Measurements from ENCODE around the gene APOL5. TPM values are rescaled to one million over a fixed set of nuclear protein-coding genes. Genes with fewer than 3 reads are reported as not detected.
A peak's percentile ranks its signal among the peaks of the same experiment; 100 is the strongest.
"Not testable (repeated sequence)": the region's sequence is repeated elsewhere in the genome, so short reads cannot be mapped to it uniquely, and the experiment has no call there.

APOL5 gene
- total RNA-seq, 5 donors from 2014 or later (not counting 1 experiment from before 2014, with no cell fraction given), result not detected

DNA sequence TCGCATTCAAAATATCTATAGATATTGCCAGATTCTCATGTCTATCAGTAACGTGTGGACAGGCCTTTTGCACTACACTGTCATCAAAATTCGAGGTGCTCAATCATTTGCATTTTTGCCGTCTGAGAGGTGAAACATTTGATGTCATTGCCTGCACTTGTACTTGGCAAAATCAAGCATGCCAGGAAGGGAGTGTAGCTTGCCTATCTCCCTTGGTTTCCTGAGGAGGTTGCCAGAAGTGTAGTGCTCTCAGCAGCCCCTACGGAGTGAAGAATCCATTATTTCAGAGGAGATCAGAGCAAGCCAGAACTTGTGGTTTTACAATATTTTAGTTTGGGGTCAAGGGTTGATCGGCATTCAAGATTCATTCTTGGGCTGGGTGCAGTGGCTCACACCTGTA lies 30.2 kb upstream of the APOL5 start:
- ChIA-PET POLR2A (no interaction called here), CTCF (no interaction called here)
- WGBS (ENCODE audit: insufficient coverage), result 70% methylated on average over 4 of the region's 6 CpGs
- no peaks in the 10 kb centered on the region for H3K4me1 ChIP-seq (ENCODE audit: control insufficient read depth in 1 of 2, extremely low read depth in 1 of 2, insufficient read depth in 2 of 2, low read length in 2 of 2)
- no peaks in the 10 kb centered on the region for H3K9me3 ChIP-seq
- Mint-ChIP-seq H3K9me3 (peaks cover 0 to 4% (median 0%) of the 10 kb centered on the region in 3 donors), H3K27me3 (no peaks in the 10 kb centered on the region), H3K27ac (no peak overlapping the region), H3K4me3 (no peak overlapping the region), H3K36me3 (no peaks in the 10 kb centered on the region), H3K4me1 (peaks cover 0 to 7% (median 1%) of the 10 kb centered on the region in 3 donors)
- H3K4me3 ChIP-seq (ENCODE audit: control insufficient read depth in 1 of 2, extremely low read depth in 1 of 2, low read length in 1 of 2), result no peak overlapping the region
- H3K36me3 ChIP-seq (ENCODE audit: control insufficient read depth in 2 of 2, extremely low read depth in 1 of 2, insufficient read depth in 1 of 2, low read length in 1 of 2), result no peaks in the 10 kb centered on the region
- no peak for DNase-seq
- H3K27me3 ChIP-seq (replicated peaks in 1 of 2; ENCODE audit: control insufficient read depth in 2 of 2, extremely low read depth in 1 of 2, insufficient read depth in 2 of 2, low read length in 1 of 2), result no peaks in the 10 kb centered on the region
- ATAC-seq (replicated peaks in 1 of 4), result no peak
- no peak overlapping the region for H3K27ac ChIP-seq (ENCODE audit: low read length)

DNA sequence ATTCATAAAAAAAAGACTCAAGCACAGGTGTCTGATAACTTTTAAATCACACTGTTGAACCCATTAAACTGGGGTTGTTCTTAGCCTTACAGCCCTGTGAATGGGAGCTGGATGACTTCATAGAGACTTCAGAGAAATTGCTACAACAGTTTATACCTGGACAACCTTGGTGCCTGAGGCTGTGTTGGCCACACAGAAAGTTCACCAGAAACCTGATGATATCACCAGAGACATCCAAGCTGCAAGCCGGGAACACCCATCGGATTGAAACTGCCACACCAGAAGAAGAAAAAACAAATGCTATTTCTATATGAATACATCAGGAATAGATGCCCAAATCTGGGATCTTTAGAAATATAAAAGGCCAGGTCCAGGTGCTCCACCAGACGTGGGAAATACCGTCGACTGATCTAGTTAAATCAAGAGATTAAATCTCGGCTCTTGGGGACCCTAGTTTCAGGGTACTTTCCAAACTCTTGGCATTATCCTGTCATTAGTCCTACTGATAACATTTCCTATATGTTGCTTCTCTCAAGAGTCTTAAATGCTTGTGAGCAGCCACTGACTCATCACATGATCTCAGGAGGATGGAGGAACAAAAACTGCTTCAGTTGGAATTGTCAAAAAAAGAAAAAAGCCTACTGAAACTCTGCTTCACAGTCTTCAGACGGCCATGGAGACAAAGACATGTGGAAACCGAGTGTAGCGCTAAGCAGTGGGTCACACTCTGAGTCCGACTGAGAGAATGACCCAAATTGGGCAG lies 28.6 kb upstream of the APOL5 start:
- H3K36me3 Mint-ChIP-seq, result no peaks in the 10 kb centered on the region
- H3K27ac ChIP-seq (ENCODE audit: low read length), result no peak overlapping the region
- no peak overlapping the region for H3K4me3 Mint-ChIP-seq
- DNase-seq (no peak), ATAC-seq (replicated peaks in 1 of 4) (no peak)
- H3K4me1 ChIP-seq (ENCODE audit: control insufficient read depth in 1 of 2, extremely low read depth in 1 of 2, insufficient read depth in 2 of 2, low read length in 2 of 2), result no peaks in the 10 kb centered on the region
- peaks cover 0 to 4% (median 0%) of the 10 kb centered on the region in 3 donors for H3K9me3 Mint-ChIP-seq
- peaks cover 0 to 3% of the 10 kb centered on the region in 2 donors for H3K27me3 Mint-ChIP-seq
- H3K27me3 ChIP-seq (replicated peaks in 1 of 2; ENCODE audit: control insufficient read depth in 2 of 2, extremely low read depth in 1 of 2, insufficient read depth in 2 of 2, low read length in 1 of 2), result no peaks in the 10 kb centered on the region
- no peaks in the 10 kb centered on the region for H3K9me3 ChIP-seq
- peaks cover 0 to 7% (median 1%) of the 10 kb centered on the region in 3 donors for H3K4me1 Mint-ChIP-seq
- CTCF ChIA-PET, result no interaction called here
- POLR2A ChIA-PET, result interaction anchor here in 1 of 2 donors (0.7 kb wide), 1 partner anchor 49 kb away, joined by 3 read pairs; no protein-coding TSS in a partner anchor
- H3K4me3 ChIP-seq (ENCODE audit: control insufficient read depth in 1 of 2, extremely low read depth in 1 of 2, low read length in 1 of 2), result no peak overlapping the region
- WGBS (ENCODE audit: insufficient coverage), result 90% methylated on average over 3 of the region's 10 CpGs
- H3K36me3 ChIP-seq (ENCODE audit: control insufficient read depth in 2 of 2, extremely low read depth in 1 of 2, insufficient read depth in 1 of 2, low read length in 1 of 2), result no peaks in the 10 kb centered on the region
- H3K27ac Mint-ChIP-seq, result no peak overlapping the region

GRCh38 chr22:35690001-35690400 lies 27.7 kb upstream of the APOL5 start:
- Histone ChIP-seq H3K4me1 (ENCODE audit: control insufficient read depth in 1 of 2, extremely low read depth in 1 of 2, insufficient read depth in 2 of 2, low read length in 2 of 2) (no peaks in the 10 kb centered on the region), H3K9me3 (no peaks in the 10 kb centered on the region), H3K4me3 (ENCODE audit: control insufficient read depth in 1 of 2, extremely low read depth in 1 of 2, low read length in 1 of 2) (no peak overlapping the region), H3K27me3 (replicated peaks in 1 of 2; ENCODE audit: control insufficient read depth in 2 of 2, extremely low read depth in 1 of 2, insufficient read depth in 2 of 2, low read length in 1 of 2) (no peaks in the 10 kb centered on the region), H3K27ac (ENCODE audit: low read length) (no peak overlapping the region), H3K36me3 (ENCODE audit: control insufficient read depth in 2 of 2, extremely low read depth in 1 of 2, insufficient read depth in 1 of 2, low read length in 1 of 2) (no peaks in the 10 kb centered on the region)
- H3K9me3 Mint-ChIP-seq, result peaks cover 0 to 4% (median 0%) of the 10 kb centered on the region in 3 donors
- ATAC-seq (replicated peaks in 1 of 4) (no peak), DNase-seq (no peak)
- peaks cover 0 to 3% of the 10 kb centered on the region in 2 donors for H3K27me3 Mint-ChIP-seq
- POLR2A ChIA-PET, result interaction anchor here in 1 of 2 donors (0.5 kb wide), 1 partner anchor 15 kb away, joined by 3 read pairs; no protein-coding TSS in a partner anchor
- WGBS (ENCODE audit: insufficient coverage), result no CpG with 5 or more reads among the region's 1 CpG
- peaks cover 0 to 7% (median 1%) of the 10 kb centered on the region in 3 donors for H3K4me1 Mint-ChIP-seq
- CTCF ChIA-PET, result no interaction called here
- H3K4me3 Mint-ChIP-seq, result no peak overlapping the region
- H3K27ac Mint-ChIP-seq, result no peak overlapping the region
- H3K36me3 Mint-ChIP-seq, result no peaks in the 10 kb centered on the region

GRCh38 chr22:35695202-35695601 lies 22.5 kb upstream of the APOL5 start:
- H3K36me3 Mint-ChIP-seq, result no peaks in the 10 kb centered on the region
- 96% methylated on average over 4 of the region's 13 CpGs for WGBS (ENCODE audit: insufficient coverage)
- DNase-seq (no peak), ATAC-seq (replicated peaks in 1 of 4) (no peak)
- CTCF ChIA-PET, result no interaction called here
- H3K27ac ChIP-seq (ENCODE audit: low read length), result no peak overlapping the region
- no peak overlapping the region for H3K4me3 Mint-ChIP-seq
- H3K4me3 ChIP-seq (ENCODE audit: control insufficient read depth in 1 of 2, extremely low read depth in 1 of 2, low read length in 1 of 2), result no peak overlapping the region
- no peaks in the 10 kb centered on the region for H3K27me3 ChIP-seq (replicated peaks in 1 of 2; ENCODE audit: control insufficient read depth in 2 of 2, extremely low read depth in 1 of 2, insufficient read depth in 2 of 2, low read length in 1 of 2)
- H3K9me3 Mint-ChIP-seq, result no peaks in the 10 kb centered on the region
- H3K36me3 ChIP-seq (ENCODE audit: control insufficient read depth in 2 of 2, extremely low read depth in 1 of 2, insufficient read depth in 1 of 2, low read length in 1 of 2), result no peaks in the 10 kb centered on the region
- H3K27me3 Mint-ChIP-seq, result peaks cover 0 to 6% of the 10 kb centered on the region in 2 donors
- H3K4me1 ChIP-seq (ENCODE audit: control insufficient read depth in 1 of 2, extremely low read depth in 1 of 2, insufficient read depth in 2 of 2, low read length in 2 of 2), result no peaks in the 10 kb centered on the region
- peaks cover 0 to under 1% (median 0%) of the 10 kb centered on the region in 3 donors for H3K4me1 Mint-ChIP-seq
- no peaks in the 10 kb centered on the region for H3K9me3 ChIP-seq
- no peak overlapping the region for H3K27ac Mint-ChIP-seq
- POLR2A ChIA-PET, result no interaction called here

DNA sequence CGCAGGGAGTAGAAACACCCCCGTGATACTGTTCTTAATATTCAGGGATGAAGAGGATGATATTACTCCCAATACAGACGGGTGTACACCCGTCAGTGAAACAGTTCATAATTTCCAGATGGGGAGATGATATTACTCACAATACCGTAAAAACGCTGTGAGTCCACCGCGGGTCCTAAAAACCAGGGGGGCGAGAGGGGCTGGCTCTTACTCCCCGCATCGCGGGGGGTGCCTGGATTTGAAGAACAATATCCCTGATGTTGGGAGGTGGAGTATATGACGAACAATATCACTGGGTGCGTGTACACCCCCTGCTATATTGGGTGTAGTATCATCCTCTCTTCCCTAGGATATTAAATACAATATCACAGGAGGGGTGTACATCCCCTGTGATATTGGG lies 20.5 kb upstream of the APOL5 start:
- no peaks in the 10 kb centered on the region for H3K36me3 ChIP-seq (ENCODE audit: control insufficient read depth in 2 of 2, extremely low read depth in 1 of 2, insufficient read depth in 1 of 2, low read length in 1 of 2)
- Mint-ChIP-seq H3K27ac (no peak overlapping the region), H3K36me3 (no peaks in the 10 kb centered on the region), H3K4me1 (no peaks in the 10 kb centered on the region), H3K4me3 (no peak overlapping the region), H3K27me3 (peaks cover 0 to 6% of the 10 kb centered on the region in 2 donors), H3K9me3 (no peaks in the 10 kb centered on the region)
- H3K9me3 ChIP-seq, result no peaks in the 10 kb centered on the region
- no peaks in the 10 kb centered on the region for H3K27me3 ChIP-seq (replicated peaks in 1 of 2; ENCODE audit: control insufficient read depth in 2 of 2, extremely low read depth in 1 of 2, insufficient read depth in 2 of 2, low read length in 1 of 2)
- ATAC-seq (replicated peaks in 1 of 4), result peak in 1 of 4 experiments; percentile 35
- WGBS (ENCODE audit: insufficient coverage), result 67% methylated on average over 2 of the region's 14 CpGs
- H3K4me1 ChIP-seq (ENCODE audit: control insufficient read depth in 1 of 2, extremely low read depth in 1 of 2, insufficient read depth in 2 of 2, low read length in 2 of 2), result no peaks in the 10 kb centered on the region
- CTCF ChIA-PET, result no interaction called here
- DNase-seq, result peak in 4 of 35 experiments; percentile 4 to 14 (median 8)
- no peak overlapping the region for H3K27ac ChIP-seq (ENCODE audit: low read length)
- POLR2A ChIA-PET, result no interaction called here
- no peak overlapping the region for H3K4me3 ChIP-seq (ENCODE audit: control insufficient read depth in 1 of 2, extremely low read depth in 1 of 2, low read length in 1 of 2)

GRCh38 chr22:35699852-35700251 lies 17.8 kb upstream of the APOL5 start:
- ATAC-seq (replicated peaks in 1 of 4); H3K27ac Mint-ChIP-seq; H3K4me1 Mint-ChIP-seq; H3K36me3 ChIP-seq (ENCODE audit: control insufficient read depth in 2 of 2, extremely low read depth in 1 of 2, insufficient read depth in 1 of 2, low read length in 1 of 2); H3K9me3 ChIP-seq; POLR2A ChIA-PET; H3K27me3 Mint-ChIP-seq; H3K4me3 Mint-ChIP-seq; H3K4me1 ChIP-seq (ENCODE audit: control insufficient read depth in 1 of 2, extremely low read depth in 1 of 2, insufficient read depth in 2 of 2, low read length in 2 of 2); H3K27me3 ChIP-seq (replicated peaks in 1 of 2; ENCODE audit: control insufficient read depth in 2 of 2, extremely low read depth in 1 of 2, insufficient read depth in 2 of 2, low read length in 1 of 2); DNase-seq; H3K36me3 Mint-ChIP-seq; H3K4me3 ChIP-seq (ENCODE audit: control insufficient read depth in 1 of 2, extremely low read depth in 1 of 2, low read length in 1 of 2); CTCF ChIA-PET; H3K27ac ChIP-seq (ENCODE audit: low read length); H3K9me3 Mint-ChIP-seq: not testable (repeated sequence)
- no CpG with 5 or more reads among the region's 6 CpGs for WGBS (ENCODE audit: insufficient coverage)

All from T-cell (primary cell).